Measurements from ENCODE around the gene KRTAP2-2. TPM values are rescaled to one million over a fixed set of nuclear protein-coding genes. Genes with fewer than 3 reads are reported as not detected.
"Not testable (repeated sequence)": the region's sequence is repeated elsewhere in the genome, so short reads cannot be mapped to it uniquely, and the experiment has no call there.

Gene KRTAP2-2
- total and polyA plus RNA-seq, 2 of the 8 experiments (the other 6 are each of a cell fraction or from before 2014, with no cell fraction given) = not detected

- not testable (repeated sequence) for H3K79me1 ChIP-seq (ENCODE audit: low read depth, low read length); H4K5ac ChIP-seq (ENCODE audit: insufficient read length, low read depth, low read length); H3K23ac ChIP-seq (ENCODE audit: insufficient read length); H3K36me3 ChIP-seq (ENCODE audit: control insufficient read depth in 2 of 4, insufficient read depth in 4 of 4, low read length in 3 of 4); H3K4me3 ChIP-seq (ENCODE audit: extremely low read depth in 1 of 4, insufficient read depth in 2 of 4, low read depth in 3 of 4, low read length in 4 of 4); H3K9me3 ChIP-seq (ENCODE audit: insufficient read depth in 2 of 2, low read depth in 1 of 2, low read length in 1 of 2); H3K27me3 ChIP-seq (replicated peaks in 1 of 4; ENCODE audit: control insufficient read depth in 3 of 4, extremely low read depth in 1 of 4, insufficient read depth in 3 of 4, low read length in 3 of 4); DNase-seq (ENCODE audit: low read depth in 1 of 2, low spot score in 2 of 2); H4K20me1 ChIP-seq (replicated peaks in 1 of 2; ENCODE audit: control insufficient read depth in 1 of 2, insufficient read depth in 2 of 2, low read length in 2 of 2); FAIRE-seq; H3K4me2 ChIP-seq (ENCODE audit: insufficient read depth in 1 of 2, low read depth in 2 of 2, low read length in 2 of 2); H3K9ac ChIP-seq (replicated peaks in 1 of 4; ENCODE audit: extremely low read depth in 1 of 4, low read depth in 3 of 4, low read length in 3 of 4); H3K79me2 ChIP-seq (ENCODE audit: control insufficient read depth in 1 of 2, insufficient read depth in 2 of 2, low read length in 2 of 2); H2AFZ ChIP-seq (ENCODE audit: low read length); H3K56ac ChIP-seq (replicated peaks; ENCODE audit: insufficient read length, low read depth, low read length); H3K14ac ChIP-seq (ENCODE audit: insufficient read length); H3K4me1 ChIP-seq (replicated peaks in 1 of 4; ENCODE audit: control insufficient read depth in 3 of 4, insufficient read depth in 4 of 4, low read length in 3 of 4); H2BK120ac ChIP-seq (replicated peaks; ENCODE audit: low read depth, low read length); H3K18ac ChIP-seq (ENCODE audit: extremely low read depth, low read length); H2BK20ac ChIP-seq (ENCODE audit: low read length); H2BK15ac ChIP-seq (ENCODE audit: low read length); H2BK12ac ChIP-seq (ENCODE audit: low read depth, low read length); H2BK5ac ChIP-seq (ENCODE audit: low read depth, low read length); H3K4ac ChIP-seq (replicated peaks; ENCODE audit: insufficient read length, low read depth, low read length); H2AK5ac ChIP-seq (ENCODE audit: low read depth, low read length); H4K91ac ChIP-seq (replicated peaks; ENCODE audit: insufficient read length, low read length); H3K27ac ChIP-seq (ENCODE audit: low read depth, low read length); H3K23me2 ChIP-seq (ENCODE audit: low read depth, low read length)
- H4K8ac ChIP-seq (ENCODE audit: extremely low read depth, insufficient read depth, low read length) = 0 out of 2 replicates have a peak within 1 kb of the TSS, but pooled peaks have one; percentile 51
- ChIA-PET POLR2A (ENCODE audit: partially characterized antibody) (interaction anchor here (0.6 kb wide), 1 partner anchor 195 kb away, joined by 5 read pairs; no protein-coding TSS in a partner anchor), CTCF (ENCODE audit: partially characterized antibody) (interaction anchor here (0.5 kb wide), 1 partner anchor 12 kb away, joined by 3 read pairs; no protein-coding TSS in a partner anchor)
- 83% methylated on average over 10 of the region's 33 CpGs; no CpG with 5 or more reads in 1 of the 2 experiments for WGBS, 2 experiments (ENCODE audit: extremely low coverage in 1 of 2, insufficient coverage in 1 of 2, insufficient read length in 1 of 2, insufficient replicate concordance in 2 of 2, low coverage in 1 of 2, low lambda C conversion rate in 2 of 2, missing lambda C conversion rate in 1 of 2)
These were observed 8.1 kb downstream of the KRTAP2-2 start, which contains the start of gene KRTAP2-1 for GRCh38 chr17:41046735-41047465. KRTAP2-1 (minus strand) TSS chr17:41047316; CDS start chr17:41047267, 49 bp downstream.

All from H1 (cell line).